NCI-H526 treated with DMSO at 0.1 percent for 48 hours (cell line): ENCODE results near the gene NDST3.
"Not testable (repeated sequence)": the region's sequence is repeated elsewhere in the genome, so short reads cannot be mapped to it uniquely, and the experiment has no call there.

Experiments
- DNase-seq: peaks from one replicate; lab custom pipeline; 2025; lab: John Stamatoyannopoulos, UW

The NDST3 gene

DNA sequence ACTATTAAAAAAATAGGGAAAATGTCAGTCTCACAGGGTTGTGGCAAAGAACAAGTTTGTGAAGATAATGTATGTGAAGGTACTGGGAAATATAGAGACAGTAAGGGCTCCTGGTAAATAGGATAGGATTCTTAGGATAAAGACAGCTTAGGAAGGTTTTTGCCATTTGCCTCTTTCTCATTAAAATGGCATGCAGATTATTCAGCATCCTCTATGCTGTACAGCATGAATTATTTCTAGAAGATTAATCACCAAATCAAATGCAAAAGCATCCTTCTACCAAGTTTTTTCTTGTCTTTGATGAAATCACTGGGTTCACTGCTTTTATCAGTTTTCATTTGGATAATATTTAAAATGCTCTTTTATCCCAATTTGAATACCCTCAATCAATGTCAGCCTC, 142.8 kb downstream of the NDST3 start:
- no peak for DNase-seq

DNA sequence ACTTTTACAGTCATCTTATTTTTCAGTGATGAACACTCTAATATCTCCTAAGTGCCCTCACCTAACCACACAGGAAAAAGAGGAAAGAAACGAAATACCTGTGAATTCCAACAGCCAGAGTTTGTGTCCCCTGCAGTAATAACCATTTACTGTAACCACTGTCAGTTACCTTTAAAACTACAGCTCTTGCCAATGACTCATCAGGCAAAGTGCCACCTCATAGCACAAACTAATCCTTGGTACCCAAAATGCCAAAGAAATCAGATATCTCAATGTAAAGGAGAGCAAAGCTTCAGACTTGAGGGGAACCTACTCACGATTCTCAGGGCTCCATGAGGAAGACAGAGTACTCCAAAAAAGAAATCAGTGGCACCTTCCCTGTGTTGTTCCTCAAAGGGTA, 146.5 kb downstream of the NDST3 start:
- no peak for DNase-seq

DNA sequence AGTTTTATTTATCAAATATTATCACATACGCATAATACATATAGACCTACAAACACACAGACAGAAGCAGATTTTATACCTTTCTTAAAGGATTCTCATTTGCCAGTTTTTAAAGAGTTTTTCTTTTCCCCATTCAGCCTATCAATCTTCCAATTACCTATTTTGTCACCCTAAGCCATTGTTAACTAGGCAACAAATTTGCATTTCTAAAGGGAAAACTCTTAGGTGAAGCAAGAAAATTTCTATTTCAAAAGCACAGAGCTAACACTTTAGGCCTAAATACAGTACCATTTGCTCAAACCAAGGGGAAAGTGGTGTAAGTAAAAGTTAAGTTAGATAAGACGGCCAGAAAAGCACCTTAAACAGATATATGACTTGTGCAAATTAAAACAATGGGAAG, 156.6 kb downstream of the NDST3 start:
- DNase-seq, result no peak

DNA sequence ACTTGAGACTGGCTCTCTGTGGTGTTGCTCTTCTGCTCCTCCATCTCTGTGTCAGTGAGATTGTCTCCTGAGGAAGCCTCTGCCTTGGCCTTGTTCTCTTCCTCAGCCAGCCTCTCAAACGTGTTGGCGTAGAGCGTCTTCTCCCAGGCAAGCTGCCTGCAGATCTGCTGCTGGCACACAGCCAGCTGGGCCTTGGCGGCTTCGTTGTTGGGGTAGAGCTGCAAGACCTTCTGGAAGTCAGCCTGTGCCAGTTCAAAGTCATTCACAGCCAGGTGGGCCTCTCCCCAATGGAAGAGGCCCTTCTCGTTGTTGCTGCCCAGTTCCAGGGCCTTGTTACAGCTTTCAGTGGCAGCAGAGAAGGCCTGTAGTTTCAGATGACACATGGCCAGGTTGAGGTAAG, 159.1 kb downstream of the NDST3 start:
- DNase-seq, result no peak

DNA sequence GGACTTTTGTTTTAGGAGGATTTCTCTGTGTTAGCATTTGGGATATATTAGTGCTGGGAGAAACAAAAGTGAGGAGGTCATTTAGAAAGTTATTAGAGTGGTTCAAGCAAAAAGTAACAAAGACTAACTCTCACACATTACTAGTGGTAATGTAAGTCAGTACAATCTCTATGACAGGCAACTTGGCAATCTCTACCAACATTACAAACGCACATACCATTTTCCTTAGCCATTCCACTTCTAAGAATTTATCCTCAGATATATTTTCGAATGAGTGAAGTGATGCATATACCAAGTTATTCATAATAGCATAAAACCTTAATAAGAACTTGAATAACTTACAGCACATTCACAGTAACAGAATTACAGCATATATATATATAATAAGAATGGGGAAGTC, 172.3 kb downstream of the NDST3 start:
- no peak for DNase-seq

DNA sequence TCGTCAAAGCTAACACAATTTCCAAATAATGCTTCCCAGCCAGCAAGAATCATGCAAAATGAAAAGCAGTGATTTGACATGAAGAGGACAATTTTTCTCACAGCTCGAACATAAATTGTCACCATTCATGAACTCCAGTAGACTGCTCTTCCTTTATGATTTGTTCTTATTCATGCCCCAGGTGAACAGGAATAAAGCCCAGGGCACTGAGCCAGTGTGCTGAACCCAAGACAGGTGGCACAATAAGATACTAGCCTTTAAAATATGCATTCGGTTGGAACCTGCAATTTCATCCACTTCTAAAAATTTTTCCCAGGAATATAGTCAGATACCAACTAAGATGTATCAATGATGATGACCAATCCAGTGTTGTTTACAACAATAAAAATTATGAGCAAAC, 178.8 kb downstream of the NDST3 start:
- no peak for DNase-seq

DNA sequence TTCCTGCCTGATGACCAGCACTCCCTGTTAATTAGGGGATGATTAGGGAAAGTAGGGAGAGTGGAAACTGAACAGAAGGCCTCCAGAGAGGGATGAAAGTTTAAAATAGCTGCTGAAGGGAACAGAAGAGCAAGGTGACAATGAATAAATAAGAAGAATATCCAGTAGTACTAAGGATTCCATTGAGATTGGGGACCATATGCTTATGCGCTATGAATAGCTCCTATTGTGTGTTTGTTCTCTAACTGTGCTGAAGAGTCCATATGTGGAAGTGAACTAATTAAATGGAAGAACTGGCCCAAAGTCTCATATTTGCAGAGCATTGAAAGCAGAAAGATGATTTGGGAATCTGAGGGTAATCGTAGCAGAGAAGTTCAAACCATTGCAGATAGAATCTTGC, 181.5 kb downstream of the NDST3 start:
- no peak for DNase-seq

DNA sequence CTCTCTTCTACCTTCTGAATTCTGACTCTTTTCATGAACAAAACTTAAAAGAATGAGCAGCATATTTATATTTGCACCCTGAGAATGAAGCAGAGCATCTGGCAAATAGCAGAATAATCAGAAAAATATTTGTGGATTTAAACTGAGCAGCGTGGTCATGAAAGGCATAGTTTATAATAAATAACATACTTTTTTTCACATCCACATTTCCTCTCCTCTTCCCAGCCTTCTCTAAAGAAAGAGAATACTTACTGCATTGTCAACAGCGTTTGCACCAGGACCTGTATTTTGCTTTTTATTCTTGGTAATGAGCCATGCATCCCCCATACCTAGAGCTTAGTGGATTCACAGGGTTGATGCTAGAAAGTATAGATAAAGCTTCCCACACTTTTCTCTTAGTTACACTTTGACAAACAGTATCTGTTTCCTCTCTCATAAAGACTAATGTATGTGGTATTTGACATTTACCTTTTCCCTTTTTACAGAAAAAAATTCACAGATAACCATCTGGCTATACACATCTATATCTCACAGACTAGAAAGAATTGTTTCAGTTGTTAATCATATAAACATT, 187.0 kb downstream of the NDST3 start:
- DNase-seq, result no peak

DNA sequence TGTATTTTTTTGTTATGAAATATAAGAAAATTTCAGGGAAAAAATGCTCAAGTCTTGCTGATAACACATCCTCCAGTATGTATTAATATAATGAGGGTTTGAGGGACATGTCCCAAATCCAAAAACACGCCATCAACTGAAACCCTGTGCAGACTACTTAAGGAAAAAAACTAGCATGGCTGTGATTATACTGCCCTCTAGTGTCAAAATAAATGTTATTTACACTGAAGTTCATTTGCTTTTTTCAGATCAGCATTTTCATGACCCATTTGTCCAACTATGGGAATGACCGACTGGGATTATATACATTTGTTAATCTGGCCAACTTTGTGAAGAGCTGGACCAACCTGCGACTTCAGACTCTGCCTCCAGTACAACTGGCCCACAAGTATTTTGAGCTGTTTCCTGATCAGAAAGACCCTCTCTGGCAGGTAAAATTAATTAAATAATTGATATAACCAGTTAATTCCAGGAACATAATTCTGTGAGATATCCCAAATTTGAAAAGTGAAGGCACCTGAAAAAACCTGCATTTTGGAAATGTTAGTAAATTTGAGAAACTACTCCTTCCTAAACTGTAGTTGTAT, 190.1 kb downstream of the NDST3 start:
- DNase-seq, result peak; percentile 68

DNA sequence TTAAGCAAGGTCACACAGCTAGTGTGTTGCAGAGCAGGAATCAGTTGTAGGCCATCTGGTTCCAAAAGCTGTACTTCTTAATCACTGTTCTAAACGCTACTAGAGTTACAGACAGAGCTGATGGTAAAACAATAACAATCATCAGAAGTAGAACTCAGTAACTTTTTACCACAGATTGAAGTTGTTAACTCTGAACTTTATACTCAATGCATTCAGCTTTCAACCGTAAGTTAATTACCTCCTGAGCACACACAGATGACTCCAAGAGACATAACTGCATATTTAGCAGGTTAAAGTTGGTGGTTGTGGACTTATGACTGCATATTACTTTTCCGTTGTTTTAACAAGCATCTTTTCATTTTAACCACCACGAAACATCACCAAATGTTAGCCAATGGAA, 191.2 kb downstream of the NDST3 start:
- DNase-seq, result no peak

DNA sequence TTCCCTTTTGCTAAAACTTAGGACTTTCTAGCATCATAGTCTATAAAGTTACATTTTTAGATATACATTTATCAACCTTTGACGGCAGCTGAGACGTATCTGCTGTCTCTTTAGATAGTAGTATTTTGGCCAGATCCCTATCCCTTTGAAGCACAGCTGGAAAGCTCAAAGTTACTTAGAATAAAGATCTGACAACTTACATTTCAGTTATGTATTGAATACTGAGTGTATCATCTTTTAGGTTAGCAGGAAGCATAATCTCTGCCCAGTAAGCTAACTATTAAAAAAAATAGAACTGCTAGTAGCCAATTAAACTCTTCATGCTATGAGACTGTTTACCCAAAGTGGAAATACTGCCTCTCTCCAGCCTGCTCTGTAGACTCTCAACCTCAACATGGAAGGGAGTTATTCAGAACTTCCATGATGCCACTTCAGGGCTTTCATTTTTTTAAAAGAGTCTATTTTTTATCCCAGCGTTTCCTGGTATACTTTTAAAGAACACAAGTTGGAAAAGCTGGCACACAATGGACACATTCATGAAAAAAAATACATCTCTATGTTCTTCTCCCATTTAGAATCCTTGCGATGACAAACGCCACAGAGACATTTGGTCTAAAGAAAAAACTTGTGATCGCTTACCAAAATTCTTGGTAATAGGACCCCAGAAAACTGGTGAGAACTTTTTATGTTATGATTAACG, 192.2 kb downstream of the NDST3 start:
- no peak for DNase-seq

DNA sequence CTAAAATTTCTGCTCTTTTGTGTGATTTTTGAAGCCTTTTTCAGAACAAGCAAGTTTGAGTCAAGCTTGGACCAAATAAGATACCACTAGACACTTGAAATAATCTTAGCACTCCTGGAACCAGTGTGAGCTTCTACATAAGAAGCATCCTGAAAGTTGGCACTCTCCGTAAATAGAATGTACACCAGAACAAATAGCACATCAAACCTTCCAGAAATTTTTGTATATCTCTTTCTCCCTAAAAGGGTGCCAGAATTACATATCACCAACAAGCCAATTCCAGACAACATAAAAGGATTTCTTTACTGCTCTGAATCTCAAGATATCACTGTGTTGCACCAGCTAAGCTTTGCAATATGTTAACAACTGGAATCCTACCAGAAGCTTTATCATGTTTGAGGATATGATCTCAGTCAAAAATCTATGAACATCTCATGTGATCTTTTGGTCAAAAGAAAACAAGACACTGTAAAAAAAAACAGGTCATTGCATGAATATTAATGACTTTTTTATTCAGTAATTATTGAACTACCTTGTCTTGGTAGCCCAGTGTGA, 201.4 kb downstream of the NDST3 start:
- DNase-seq, result no peak

DNA sequence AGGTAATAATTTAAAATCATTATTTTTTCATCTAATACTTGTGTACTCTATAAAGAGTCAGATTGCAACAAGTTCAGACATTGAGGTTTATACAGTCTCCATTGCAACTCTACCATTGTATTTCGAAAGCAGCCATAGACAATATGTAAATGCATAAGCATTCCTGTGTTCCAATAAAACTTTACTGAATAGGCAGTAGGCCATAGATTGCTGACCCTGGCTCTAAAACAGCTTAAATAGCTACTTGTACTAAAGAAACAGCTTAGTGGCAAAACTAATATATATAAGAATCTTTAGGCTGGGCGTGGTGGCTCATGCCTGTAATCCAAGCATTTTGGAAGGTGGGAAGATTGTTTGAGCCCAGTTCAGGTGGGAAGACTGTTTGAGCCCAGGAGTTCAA, 203.2 kb downstream of the NDST3 start:
- DNase-seq, result no peak

DNA sequence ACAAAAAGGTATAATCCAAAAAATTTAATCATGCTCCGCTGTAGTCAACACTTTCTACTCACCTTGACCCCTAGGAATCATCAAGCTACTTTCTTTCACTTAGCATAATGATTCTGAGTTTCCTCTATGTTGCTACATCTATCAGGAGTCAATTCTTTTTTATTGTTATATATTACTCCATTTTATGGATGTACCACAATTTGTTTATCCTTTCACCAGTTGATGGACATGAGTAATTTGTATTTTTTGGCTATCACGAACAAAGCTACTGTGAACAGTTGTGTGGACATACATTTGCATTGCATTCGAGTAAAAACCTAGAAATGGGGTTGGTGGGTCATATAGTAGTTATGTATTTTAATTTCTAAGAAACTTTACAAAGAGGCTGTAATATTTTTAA, 215.6 kb downstream of the NDST3 start:
- no peak for DNase-seq

DNA sequence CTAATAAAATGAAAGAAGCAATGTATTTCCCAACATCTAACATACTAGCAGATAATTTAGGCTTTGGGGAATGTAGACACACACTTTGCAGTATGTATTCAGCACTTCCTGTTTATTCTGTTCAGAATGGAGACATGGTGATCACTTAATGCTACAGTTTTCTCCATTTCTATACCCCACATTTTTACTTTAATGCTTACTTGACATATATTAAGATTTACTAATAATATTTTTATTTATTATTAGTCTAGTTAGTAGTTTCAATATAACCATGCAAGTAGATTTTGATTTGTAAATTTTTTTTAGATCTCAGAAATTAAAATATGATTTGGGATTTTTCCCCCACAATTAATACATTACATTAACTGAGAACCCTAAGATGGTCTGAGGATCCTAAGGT, 220.1 kb downstream of the NDST3 start:
- no peak for DNase-seq

DNA sequence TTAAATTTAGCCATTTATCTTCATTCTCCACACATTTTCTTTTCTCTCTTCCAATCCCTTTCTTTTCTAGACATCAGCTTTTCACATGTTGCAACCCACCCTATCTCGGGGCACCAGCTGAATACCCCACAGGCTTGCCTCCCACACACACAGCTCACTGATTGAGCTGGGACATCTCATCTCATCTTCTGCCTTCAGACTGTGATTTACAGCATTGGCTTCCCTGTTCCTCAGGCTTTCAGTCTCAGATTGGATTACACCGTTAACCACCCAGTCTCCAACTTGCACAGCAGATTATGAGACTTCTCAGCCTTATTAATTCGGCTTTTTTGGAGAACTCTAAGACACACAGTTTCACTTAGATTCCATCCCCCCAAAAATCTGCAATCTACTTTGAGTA, 224.8 kb downstream of the NDST3 start:
- DNase-seq, result no peak

DNA sequence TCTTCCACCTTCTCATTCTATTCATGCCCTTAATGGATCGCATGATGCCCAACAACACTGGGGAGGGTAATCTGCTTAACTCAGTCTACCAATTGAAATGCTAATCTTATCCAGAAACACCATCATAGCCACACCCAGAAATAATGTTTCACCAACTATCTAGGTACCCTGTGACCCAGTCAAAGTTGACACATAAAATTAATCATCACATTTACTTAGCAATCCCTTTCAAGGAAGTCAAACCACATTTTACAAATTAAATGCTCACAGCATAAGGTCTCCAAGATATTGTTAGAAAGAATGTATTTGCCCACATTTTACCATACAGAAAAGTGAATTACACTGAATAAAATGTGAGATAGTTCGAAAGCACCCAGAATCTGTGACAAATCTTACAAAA, 226.0 kb downstream of the NDST3 start:
- no peak for DNase-seq

DNA sequence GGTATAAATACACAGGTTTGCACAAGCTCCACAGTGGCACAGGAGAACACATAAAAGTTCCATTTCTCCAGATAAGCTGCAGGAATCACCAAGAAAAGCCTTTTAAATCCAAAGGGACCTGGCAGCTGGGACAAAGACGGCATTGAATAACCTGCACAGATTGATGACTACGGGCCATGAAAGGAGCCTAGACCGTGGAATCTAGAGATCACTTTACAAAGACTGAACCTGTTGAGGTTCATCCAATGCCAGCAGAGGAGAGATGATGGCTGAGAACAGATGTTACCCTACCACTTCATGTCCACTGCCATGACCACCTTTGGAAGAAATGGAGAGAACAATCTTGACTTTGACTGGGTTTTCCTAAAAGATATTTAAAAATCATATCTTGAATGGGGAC, 229.8 kb downstream of the NDST3 start:
- DNase-seq, result no peak

DNA sequence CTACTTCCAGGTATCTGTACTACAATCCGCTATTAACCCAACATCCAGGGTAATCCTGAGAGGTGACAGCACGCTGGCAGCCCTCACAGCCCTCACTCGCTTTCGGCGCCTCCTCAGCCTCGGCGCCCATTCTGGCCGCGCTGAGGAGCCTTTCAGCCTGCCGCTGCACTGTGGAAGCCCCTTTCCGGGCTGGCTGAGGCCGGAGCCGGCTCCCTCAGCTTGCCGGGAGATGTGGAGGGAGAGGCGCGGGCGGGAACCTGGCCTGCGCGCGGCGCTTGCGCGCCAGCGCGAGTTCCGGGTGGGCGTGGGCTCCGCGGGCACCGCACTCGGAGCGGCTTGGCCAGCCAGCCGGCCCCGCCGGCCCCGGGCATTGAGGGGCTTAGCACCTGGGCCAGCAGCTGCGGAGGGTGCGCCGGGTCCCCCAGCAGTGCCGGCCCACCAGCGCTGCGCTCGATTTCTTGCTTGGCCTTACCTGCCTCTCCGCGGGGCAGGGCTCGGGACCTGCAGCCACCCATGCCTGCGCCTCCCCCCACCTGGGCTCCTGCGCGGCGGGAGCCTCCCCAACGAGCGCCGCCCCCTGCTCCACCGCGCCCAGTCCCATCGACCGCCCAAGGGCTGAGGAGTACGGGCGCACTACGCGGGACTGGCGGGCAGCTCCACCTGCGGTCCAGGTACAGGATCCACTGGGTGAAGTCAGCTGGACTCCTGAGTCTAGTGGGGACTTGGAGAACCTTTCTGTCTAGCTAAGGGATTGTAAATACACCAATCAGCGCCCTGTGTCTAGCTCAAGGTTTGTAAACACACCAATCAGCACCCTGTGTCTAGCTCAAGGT, 231.2 kb downstream of the NDST3 start:
- no peak for DNase-seq

DNA sequence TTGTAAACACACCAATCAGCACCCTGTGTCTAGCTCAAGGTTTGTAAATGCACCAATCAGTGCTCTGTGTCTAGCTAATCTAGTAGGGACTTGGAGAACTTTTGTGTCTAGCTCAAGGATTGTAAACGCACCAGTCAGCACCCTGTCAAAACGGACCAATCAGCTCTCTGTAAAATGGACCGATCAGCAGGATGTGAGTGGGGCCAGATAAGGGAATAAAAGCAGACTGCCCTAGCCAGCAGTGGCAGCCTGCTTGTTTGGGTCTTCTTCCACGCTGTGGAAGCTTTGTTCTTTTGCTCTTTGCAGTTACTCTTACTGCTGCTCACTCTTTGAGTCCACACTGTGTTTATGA, 231.8 kb downstream of the NDST3 start:
- not testable (repeated sequence) for DNase-seq

DNA sequence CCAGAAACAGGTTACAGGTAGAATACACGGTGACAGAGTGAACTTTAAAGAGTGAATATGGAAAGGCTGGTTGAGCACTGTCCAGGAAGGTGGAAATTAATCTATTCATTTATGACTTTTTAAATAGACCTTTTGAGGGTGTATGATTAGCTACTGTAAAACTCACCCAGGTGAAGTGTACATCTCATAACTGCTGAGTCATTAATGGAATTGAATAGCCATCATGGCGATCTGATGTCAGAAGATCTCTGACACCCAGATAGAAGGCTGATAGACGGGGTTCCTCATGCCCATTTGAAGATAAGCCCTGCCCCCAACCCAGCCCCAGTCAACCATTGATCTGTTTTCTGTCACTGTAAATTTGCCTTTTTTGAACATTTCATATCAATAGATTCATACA, 234.5 kb downstream of the NDST3 start:
- no peak for DNase-seq

DNA sequence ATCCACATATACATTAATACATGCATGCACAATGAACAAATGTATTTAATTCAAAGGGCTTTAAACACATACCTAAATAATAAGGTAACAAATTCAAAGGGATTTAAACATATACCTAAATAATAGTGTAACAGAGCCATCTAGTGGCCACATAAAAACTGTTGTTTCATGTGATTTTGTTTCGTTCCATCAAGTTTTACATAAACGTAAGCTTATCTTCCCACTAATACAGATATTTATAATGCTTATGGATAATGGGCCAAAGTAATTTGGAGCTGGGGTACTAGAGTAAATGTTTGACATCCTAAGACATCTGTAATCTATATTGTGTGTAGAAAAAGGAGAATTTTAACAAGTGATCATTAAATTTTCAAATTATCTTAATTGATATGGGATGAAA, 236.2 kb downstream of the NDST3 start:
- peak; percentile 35 for DNase-seq

DNA sequence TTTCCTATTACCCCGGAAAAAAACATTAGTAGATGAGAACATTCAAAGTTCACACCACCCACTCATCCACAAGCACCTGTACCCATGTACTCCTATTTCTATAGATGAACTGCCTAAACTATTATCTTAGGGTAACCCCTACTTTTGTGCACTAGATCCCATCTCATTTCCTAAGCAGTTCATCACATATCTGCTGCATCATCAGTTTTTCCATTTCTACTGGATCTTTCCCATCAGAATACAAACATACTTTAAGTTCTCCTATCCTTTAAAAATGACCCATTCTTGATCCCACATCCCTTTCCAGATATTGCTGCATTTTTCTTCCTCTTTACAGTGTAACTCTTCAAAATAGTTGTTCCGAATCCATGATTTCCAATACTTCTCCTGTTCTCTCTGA, 237.5 kb downstream of the NDST3 start:
- DNase-seq, result no peak
